Kasumi-1 (cell line): ENCODE measurements around the gene IQSEC1.
A peak's percentile ranks its signal among the peaks of the same experiment; 100 is the strongest.

Experiments used
- DNase-seq, 2 experiments: peaks; one replicate each; lab custom pipeline; 2025; lab: John Stamatoyannopoulos, UW

Gene IQSEC1

DNA sequence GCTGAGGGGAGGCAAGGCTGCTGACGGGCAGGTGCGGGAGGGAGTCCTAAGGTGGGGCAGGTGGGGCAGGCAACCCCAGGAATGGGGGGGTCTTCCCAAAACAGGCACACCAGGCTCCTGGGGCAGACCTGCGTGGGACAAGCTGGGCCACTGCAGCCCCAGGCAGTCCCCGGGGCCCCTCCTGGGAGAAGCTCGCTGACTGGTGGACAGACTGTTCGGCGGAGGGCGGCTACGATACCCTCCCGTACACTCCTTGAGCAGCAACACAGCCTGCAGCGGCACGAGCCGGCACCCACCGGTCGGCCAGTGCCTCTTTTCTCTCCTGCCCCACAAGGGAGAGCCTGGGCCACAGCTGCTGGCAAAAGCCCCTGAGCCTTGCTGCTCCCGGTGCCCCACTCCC, 165.9 kb downstream of the IQSEC1 start:
- no peak for DNase-seq

DNA sequence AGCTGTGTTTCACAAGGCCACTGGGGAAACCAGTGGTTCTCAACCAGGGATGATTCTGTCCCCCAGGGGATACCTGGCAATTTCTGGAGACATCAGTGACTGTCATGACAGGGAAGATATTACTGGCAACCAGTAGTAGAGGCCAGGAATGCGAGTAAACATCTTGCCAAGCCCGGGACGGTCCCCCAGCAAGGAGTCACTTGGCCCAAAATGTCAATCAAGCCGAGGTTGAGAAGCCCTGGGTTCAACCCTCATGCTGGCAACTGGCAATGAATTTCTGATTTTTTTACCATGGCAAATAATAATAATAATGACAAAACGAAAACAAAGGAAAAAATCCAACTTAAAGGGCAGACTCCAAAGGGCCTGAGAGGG, 166.3 kb downstream of the IQSEC1 start:
- DNase-seq = no peak

DNA sequence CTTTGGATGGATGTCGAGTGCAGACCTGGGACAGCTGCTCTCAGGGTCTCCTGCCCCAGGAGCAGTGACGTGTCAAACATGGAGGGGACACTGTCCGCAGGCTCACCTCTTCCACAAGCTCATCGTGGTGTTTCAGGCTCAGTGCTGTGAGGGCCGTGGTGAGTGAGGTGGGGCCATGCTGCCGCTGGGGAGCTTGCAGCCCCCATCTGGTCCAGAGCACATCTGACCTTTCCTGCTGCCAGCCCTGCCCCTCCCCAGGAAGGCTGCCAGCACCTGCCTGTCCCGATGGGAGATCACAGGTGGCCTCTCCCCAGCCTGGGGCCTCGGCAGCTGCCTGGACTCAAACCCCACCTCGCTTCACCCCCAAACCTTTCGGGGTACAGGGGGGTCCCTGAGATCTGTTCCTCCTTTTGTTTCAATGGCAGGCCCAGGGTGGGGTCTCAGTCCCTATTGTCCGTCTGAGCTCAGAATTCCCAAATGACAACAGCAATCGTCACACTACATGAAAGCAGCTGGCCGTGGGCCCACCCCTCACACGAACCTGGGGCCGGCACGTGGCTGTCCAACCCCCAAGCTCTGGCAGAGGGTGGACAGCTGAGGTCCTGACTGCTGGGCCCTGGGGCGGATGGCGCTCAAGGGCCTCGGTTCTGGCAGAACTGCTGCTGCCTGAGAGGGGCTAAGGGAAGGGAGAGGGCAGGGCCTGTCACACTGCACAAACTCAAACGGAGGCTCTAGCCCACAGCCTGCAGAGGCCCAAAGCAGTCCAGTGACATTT, 166.9 kb downstream of the IQSEC1 start:
- no peak for DNase-seq

DNA sequence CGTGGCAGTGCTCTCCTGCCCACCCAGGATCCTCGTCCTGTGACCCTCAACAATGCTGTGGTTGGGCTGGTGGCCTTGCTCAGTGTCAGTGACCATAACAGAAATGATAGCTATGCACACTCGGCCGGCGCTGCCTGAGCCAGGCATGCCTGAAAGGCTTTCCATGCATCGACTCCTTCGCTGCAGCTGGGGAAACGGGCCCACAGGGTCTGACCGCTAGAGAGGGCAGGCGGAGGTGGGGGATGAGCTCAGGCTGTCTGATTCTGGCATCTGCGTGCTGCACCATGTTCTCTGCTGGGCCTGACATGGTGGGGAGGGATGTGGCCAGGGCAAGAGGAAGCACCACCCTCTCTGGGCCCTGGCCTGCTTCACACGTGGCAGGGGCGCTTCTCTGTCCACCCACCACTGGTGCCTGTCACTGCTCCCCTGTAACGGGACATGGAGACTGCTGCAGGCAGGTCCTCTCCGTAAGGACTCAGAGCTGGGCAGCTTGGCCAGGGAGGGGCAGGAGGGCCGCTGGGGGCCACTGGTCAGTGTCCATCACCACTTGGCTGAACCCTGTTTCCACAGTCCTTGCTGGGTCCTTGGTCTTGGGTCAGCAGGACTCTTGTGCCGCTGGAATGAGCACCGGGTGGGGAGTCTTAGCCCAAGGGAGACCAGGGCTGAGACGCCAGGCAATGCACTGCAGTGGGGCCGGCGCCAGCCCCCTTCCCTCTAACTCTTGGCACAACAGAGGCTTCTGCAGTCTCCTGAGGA, 167.7 kb downstream of the IQSEC1 start:
- no peak for DNase-seq

DNA sequence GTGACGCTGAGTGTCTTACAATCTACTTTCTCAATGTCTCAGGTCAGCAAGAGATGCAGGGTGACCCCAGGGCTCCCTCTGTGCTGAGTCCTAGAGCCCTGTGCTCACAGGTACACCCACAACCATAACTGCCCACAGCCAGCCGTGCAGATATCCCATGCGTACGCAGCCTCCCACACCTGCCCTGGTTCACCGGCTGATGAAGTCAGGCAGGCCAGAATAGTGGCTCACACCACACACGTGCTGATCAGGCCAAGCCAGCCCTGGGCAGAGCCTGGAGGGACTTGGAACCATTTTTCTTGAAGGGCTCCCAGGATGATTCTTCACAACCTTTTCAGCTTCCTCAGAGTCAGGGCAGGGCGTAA, 168.3 kb downstream of the IQSEC1 start:
- no peak for DNase-seq

DNA sequence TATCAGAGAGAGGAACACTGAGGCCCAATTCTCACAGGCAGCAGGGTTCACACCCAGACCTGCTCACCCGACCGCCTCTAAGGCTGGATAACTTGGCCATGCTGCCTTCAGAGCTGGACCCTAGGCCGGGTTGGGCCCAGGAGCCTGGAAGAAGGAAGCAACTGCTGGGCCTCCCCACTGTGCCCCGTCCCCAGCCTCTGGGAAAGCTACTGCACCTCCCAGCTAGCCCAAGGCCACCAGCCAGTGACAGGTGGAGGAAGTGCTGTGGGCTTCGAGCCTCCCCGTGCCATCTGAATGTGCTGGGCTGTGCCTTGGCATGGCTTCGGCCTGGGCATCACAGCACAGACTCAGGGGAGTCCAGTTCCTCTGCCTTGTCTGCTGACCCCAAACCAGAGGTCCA, 169.3 kb downstream of the IQSEC1 start:
- DNase-seq = no peak

DNA sequence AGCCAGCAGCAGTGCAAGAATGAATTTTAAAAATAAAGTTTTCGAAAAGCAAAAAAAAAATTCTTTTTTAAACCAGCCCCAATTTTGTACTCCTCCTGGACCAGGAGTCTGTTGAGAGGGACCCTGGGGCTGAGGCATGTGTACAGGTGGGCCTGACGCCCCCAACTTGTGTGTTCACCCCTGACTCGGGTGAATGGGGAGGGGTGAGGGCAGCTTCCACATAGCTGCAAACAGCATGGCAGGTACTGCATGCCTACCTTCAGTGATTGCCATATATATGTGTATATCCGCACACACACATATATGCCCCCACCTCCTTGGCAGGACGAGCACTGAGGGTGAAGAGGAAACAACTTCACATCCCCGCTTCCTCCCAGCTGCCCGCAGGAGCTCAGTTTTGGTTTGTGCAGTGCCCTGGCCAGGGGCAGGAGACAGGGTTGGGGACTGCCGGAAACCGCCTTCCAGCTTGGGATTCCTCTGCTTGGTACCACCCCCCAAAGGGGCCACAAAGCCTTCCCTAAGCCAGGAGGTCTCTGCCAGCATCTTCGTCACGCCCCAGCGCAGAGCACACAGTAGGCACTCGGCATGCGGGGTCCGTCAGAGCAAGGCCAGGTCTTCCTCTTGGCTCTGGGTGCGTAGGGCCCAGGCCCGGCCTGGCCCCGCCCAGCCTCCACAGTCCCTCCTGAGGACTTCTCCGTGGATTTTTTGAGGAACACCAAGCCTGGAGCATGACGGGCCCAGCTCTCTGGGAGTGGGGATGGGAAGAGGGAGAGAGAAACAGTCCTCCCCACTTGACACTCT, 170.0 kb downstream of the IQSEC1 start:
- peak; percentile 33 to 48 for DNase-seq

DNA sequence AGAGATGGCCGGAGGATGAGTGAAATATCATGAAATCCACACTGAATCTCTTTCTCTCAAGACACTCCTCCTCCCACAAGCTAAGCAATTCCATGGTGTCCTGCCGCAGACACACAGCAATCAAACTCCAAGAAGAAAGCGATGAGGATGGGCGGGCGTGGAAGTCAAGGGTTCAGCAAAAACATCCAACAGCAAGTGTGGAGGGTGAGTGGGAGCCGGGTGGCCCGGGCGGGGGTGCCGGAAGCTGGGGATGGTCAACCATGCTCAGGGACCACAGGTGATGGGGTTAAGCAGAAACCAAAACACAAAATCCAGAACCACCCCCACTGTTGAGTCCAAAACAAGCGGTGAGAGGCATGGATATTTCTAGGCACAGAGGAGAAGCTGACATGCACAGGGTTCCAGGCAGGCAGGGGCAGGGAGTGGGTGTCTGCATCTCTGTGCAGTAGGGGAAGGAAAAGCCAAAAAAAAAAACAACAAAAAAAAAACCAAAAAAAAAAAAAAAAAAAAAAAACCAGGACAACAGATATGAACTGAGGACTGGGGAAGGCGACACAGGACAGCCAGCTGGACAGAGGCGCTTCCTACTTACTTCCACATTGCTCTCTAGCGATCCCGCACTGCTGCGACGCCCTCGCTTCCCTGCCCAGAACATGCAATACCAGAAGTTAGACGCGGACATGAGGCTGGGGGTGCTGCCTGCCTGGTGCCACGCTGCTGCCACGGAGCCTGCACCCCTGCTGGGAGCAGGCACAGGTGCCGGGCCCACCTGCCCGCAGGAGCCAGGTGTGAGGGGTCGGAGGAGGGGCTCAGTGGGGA, 170.8 kb downstream of the IQSEC1 start:
- DNase-seq = no peak

DNA sequence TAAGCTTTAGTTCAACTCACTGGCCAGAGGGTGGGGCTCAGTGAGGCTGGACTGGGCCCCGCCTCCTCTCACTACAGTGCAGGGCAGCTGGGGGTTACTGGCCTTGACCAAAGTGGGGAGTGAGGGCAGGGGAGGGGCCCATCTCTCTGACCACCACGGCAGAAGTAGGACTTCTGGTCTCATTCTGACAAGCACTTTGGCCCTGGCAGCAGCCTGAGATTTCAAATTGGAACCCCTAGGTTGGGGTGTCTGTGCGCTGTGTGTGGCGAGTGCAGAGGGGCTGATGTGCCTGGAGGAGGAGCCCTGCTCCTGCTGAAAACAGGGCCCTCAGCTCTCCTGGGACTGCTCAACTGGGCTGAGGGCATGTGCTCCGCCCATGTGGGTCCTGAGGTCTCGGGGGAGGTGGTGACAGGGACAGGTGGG, 171.6 kb downstream of the IQSEC1 start:
- DNase-seq = no peak

DNA sequence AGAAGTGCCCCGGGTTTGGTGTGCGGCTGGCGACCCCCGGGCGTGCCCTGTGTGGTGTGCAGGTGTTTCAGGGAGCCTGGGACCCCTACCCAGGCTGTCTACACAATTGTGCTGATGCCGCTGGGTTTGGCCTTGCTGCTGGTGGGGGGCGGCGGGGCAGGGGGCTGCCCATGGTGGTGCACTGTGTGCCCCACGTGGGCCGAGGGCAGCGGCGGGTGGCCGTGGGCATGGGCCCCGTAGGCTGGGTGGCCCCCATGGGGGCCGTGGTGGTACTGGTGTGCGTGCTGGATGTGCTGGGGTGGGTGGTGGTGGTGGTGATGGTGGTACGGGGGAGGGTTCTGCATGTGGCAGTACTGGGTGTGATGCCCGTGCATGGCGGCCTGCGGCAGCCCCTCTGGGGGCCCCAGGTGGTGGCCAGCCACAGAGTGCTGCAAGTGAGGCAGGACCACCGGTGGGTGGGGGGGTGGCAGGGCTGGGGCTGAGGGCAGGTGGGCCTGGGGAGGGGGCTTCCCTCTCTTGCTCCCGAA, 172.3 kb downstream of the IQSEC1 start:
- DNase-seq = no peak

DNA sequence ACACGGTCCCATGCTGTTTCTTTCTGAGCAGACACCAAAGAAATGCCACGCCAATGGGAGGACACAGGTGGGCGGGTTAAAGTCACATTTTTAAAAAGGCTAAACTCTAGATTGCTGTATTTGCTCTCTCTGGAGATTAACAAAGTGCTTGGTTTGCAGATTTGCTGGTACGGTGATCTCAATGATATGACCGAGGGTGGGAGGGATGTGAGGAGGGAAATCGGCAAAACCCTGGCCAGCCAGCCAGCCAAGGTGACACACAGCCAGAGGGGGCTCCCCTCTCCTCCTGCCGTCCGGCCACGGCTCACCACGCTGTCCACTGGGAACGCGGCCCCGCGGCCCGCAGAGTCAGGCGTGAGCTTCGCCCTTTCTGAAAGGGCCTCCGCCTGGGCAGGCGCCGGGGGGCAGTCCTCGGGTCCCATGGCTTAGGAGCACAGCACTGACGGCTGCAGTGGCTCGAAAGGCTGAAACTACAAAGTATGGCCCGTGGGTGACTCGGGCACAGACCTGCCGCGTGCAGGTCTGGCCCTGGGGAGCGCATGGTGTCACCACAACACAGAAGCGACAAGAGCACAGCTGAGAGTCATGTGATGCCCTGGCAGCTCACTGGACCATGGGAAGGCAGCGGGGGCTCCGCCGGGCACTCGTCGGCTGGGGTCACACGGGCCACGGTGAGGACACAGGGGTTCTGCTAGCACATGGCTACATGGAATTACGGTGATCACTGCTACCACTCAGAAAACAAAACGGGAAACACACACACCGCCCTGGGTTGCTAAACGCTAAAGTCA, 174.1 kb downstream of the IQSEC1 start:
- DNase-seq = no peak

DNA sequence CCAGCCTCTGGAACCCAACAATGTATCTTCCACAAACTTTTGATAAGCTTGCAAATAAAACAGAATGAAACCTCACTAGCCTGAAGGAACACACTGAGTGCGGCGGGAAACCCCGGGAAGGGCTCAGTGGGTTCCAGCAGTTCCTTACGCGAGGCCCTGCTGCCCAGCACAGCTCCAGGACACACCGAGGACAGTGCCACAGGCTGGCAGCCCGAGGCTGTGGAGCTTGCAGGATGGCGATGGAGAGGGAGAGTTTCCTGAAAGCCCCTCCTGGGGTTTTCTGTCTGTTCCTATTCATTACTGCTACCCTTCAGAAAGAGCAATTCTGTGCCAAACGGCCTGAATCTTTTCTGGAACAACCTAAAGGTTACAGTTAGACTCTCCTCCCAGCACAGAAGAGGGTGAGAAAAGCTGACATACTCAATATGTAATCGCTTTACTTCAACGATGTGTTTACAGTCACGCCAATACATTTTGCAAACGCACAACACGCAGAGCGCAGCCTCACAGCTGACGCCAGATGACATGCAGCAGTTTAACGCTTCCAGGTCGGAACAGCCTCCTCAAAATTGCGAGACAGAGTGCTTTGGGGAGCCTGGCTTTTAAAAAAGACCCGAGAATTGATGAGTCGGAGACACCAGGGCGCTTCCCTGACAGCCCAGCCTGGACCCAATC, 174.8 kb downstream of the IQSEC1 start:
- DNase-seq = no peak

DNA sequence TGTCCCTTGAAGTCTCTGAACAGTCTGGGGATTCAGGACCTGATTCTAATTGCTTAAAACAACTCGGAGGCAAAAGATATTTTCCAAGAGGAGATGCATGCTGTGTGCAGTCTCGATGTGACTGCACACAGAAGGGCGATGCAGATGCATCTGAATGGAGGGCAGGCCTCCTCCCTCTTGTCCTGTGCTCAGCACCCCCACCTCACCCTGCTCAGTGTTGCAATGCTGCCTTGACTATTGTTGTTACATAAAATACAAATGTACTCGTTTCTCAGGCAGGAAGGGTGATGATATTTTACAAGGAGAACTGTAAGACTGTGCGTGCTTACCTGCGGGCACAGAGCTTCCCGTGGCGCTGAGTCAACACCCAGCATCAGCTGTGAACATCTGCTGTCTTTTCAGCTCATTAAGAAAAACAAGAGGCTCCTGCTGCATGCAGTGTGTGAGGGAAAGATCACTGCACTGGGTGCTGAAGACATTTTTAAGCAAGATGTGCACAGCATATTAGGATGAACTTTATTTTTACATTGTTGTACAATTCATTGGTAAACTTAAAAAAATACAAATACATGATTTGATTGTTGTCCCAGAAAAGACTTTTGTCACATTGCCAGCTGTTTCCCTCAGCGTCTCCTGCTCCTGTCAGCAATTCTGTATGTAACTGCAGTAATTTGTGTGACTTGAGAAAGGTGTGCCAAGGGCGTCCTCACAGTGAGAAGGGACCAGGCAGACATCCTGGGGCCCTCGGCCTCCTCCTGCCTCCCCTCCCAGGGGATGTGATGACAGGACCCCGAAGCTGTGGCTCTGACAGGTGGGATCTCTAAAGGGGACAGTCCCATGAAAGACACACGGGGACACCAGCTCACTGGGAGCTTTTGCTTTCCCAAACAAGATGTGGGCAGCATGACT, 175.6 kb downstream of the IQSEC1 start:
- no peak for DNase-seq

DNA sequence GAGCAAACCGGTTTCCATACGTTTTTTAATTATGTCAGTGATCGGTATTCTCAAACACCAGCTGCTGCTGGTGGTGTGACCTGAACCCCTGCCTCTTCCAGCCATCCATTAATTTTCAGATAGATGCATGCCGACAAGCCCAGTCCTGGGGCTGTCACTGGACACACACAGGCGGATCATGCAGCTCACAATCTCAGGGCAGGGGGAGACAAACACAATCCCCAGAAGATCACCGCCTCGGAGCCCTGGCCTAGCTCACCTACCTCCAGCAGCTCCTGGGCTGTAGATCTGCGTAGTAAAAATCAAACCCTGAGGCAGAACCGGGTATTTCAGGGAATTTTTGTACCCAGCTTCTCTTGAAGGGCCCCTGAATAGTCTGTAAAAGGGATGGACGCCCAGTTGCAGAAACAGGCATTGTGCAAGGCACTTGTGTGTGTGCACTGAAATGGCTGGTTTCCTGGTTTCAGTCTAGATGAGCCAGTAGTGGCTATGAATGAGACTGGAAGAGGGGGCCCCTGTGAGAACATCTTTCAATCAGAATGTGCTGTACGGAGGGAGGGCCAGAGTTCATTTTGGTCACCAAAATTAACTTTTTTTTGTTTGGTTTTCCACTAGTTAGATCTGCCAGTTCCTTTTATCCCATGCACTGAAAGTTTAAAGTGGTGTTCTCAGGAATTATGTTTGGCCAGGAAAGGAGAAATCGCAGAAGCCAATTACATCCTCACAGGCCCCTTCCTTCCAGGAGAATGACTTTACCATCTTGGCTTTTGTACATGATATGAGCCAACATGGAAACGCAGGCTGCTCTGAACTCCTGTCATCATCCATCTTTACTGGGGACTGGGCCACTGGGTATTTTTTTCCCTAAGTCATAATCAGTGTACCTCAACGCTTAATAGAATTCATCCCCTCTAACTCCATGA, 176.9 kb downstream of the IQSEC1 start:
- DNase-seq = no peak

DNA sequence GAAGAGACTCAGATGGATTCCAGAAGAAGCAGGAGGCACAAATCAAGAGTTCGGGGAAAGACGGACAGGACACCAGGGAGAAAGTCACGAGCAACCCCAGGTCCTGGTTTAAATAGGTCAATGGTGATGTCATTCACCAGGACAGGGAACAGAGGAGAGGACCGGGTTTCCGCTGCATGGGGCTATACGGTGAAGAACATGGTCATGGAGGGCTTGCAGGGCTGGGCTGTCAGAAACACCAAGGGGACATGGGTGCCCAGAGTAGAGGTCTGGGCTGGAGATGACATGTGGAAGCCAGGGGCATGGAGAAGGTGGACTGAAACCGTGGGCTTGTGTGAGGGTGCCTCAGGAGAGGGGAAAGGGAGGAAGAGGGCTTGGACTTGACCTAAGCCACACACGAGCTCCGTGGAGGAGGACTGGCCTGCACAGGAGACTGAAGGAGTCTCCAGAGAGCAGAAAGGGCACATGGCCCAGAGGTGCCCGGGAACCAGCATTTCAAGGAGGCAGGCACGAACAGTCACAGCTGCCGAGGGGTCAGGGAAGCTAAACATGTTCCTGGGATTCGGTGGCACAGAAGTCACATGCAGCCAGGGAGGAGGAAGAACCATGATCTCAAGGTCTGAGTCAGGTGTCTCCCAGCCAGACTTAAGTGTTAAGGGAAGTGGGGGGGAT, 177.7 kb downstream of the IQSEC1 start:
- no peak for DNase-seq

DNA sequence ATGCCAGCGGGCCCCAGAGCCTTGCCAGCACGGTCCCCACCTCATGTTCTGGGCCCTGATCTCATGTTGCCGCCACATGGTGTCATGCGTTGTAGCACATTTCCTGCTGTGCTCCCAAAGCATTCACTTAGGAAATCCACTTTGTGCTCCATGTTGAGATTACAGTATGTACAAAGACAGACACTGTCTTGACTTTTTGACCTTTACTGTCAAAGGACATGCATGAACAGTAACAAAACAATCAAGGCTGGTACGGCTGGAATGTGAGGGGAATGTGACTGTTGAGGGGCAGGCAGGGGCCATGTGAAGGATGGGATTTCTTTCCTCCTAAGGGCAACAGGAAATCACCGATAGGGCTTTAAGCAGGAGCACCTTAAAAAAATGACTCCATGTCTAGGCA, 178.6 kb downstream of the IQSEC1 start:
- DNase-seq = no peak

DNA sequence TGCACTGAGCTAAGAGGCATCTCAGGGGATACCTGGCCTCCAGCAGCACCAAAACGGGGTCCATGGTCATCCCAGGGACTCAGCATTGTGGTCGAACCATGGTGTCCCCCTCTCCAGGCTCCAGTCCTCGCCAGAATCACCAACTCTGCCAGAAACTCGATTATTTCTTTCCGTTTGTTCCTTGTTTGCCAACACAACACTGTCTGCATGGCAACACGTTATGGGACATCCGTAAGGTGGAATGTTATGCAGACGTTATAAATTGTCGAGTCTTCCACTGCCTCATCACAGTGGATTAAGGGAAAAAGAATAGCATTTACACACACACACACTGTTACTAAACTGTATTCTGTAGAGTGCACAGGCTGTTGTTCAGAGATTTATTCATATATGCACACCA, 179.4 kb downstream of the IQSEC1 start:
- DNase-seq = no peak

DNA sequence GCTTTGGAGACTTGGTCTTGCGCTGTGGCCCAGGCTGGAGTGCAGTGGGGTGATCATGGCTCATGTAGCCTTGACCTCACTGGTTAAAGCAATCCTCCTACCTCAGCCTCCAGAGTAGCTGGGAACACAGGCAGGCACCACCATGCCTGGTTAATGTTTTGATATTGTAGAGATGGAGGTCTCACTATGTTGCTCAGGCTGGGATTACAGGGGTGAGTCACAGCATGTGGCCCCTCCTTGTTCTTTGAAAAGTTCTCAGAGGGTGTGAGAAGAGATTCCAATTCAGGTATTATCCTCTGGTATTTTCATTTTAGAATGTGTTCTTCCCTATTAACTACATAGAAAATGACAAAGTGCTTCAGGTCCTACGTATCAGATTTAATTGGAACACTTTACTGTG, 180.0 kb downstream of the IQSEC1 start:
- no peak for DNase-seq
